Fibroblast of villous mesenchyme (primary cell): ENCODE data around the gene PBLD. TPM values are rescaled to one million over a fixed set of nuclear protein-coding genes. Genes with fewer than 3 reads are reported as not detected.
A peak's percentile ranks its signal among the peaks of the same experiment; 100 is the strongest.

Source experiments
- DNase-seq: peaks from one replicate; pipeline ENCODE4 v3.0.0-alpha.2; 2010; ENCODE audit warnings: low read depth
- H3K4me3 ChIP-seq: 2 replicates; pipeline ENCODE4 v1.5.1; 2011; ENCODE audit warnings: low read depth, mild to moderate bottlenecking, low read length
- total RNA-seq: library from RNA; depleted of rRNA; stranded (reverse); fragments of >200 nt; gene quantifications from 2 replicates; pipeline ENCODE4 v1.2.3, GENCODE V29; 2012
- TF ChIP-seq, protein P1 (sequence below): IDR thresholded peaks from 2 replicates; pipeline ENCODE4 v1.5.1; 2012; ENCODE audit warnings: low read depth, mild to moderate bottlenecking, low read length; ENCODE audit not compliant: insufficient read depth

Gene PBLD
- total RNA-seq, 1 donor = 9.1 TPM

DNA sequence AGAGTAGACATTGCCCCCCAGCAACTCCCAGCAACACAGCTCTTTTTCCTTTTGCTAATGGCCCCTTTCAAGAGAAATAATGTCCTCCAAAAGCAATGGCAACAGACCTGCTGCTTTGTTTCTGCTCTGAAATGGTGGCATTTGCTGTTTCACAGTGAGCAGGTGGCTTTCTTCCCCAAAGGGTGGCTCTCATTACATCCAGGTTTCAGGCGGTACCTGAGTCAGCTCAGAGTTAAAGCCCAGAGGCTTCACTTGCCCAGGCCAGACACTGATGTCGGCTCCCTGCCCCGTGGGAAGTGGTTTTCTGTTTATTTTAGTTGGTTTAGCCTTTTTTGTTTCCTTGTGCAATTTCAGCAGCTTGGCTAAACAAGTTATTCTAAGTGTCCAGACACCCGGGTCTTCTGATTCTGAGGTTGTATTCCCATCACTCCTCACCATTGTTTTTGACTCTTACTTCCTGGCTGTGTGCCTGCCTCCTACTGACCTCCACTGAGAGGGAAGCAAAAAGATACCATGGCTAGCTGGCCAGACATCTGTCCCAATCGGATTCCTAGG lies 93.1 kb downstream of the PBLD start:
- TF ChIP-seq, protein P1, sequence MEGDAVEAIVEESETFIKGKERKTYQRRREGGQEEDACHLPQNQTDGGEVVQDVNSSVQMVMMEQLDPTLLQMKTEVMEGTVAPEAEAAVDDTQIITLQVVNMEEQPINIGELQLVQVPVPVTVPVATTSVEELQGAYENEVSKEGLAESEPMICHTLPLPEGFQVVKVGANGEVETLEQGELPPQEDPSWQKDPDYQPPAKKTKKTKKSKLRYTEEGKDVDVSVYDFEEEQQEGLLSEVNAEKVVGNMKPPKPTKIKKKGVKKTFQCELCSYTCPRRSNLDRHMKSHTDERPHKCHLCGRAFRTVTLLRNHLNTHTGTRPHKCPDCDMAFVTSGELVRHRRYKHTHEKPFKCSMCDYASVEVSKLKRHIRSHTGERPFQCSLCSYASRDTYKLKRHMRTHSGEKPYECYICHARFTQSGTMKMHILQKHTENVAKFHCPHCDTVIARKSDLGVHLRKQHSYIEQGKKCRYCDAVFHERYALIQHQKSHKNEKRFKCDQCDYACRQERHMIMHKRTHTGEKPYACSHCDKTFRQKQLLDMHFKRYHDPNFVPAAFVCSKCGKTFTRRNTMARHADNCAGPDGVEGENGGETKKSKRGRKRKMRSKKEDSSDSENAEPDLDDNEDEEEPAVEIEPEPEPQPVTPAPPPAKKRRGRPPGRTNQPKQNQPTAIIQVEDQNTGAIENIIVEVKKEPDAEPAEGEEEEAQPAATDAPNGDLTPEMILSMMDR = no peak
- DNase-seq = peak; percentile 6
- no peak overlapping the region for H3K4me3 ChIP-seq

DNA sequence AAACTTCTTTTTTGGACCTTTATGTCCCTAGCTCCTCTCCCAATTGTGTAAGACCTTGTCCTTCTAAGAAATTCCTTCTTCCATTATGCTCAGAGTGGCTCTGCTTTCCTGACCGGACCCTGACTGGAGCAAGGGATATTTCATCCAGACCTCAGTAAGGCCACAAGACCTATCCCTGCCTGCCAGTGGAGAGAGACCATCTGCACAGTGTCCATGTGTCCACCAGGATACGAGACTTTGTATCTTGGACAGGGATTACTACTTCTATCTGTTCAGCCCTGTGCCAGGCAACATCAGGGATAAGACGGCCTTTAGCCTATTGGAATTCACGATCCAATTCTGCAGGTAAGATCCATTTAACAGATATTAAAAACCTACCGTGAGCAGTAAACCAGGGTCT lies 93.7 kb downstream of the PBLD start:
- no peak for DNase-seq
- TF ChIP-seq, protein P1 = no peak
- no peak overlapping the region for H3K4me3 ChIP-seq

DNA sequence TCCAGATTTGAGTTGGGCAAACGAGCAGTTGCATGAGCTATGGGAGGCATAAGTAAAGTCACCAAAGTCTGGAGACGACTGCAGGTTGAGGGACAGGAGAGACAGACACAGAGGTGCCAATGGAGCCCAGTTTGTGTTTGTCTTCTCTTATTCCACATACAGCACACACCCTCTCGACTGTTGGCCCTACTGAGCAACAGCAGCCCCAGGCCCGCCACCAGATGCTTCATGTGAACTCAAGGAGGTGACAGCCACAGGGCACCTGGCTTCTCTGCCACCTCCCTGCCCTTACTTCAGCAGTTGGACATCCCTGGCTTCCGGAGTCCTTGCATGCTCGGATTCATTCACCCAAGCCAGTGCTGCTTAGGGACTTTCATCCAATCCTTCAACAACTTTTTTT lies 94.4 kb downstream of the PBLD start:
- TF ChIP-seq, protein P1 = no peak
- H3K4me3 ChIP-seq = no peak overlapping the region
- DNase-seq = no peak

- no peak for DNase-seq
- TF ChIP-seq, protein P1 = no peak
- no peak overlapping the region for H3K4me3 ChIP-seq
Measured at GRCh38 chr10:68237173-68237572, 95.6 kb downstream of the PBLD start.

DNA sequence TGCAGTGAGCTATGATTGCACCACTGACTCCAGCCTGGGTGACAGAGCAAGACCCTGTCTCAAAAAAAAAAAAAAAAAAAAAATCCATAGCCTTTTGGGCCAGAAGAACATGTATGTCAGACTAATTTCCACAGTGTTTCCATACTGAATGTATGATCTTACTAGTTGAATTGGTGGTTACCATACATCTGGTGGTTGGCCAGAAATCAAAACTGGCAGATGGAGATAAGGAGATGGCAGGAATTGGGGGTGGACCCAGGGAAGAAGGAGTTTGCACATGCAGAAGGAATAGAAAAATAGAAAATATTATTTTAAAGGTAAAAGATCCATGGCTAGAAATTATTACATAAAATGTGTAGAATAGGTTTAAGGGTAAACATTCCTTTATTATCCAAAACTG lies 97.1 kb downstream of the PBLD start:
- H3K4me3 ChIP-seq = no peak overlapping the region
- no peak for DNase-seq
- TF ChIP-seq, protein P1 = no peak

DNA sequence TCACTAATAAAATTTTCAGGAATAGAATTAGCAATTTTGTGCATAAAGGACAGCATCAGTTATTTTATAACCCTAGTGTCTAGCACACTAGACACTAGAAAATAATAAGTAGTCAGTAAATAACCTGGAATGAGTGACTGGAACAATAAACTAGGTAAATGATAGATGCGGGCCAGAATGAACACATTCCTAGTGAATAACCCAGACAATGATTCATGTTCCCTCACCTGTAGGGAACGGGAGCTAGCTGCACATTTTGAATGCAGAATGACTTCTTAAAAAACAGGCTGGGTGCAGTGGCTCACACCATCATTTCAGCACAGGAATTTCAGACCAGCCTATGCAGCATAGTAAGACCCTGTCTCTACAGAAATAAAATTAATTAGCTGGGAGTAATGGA lies 97.6 kb downstream of the PBLD start:
- TF ChIP-seq, protein P1 = no peak
- no peak overlapping the region for H3K4me3 ChIP-seq
- DNase-seq = no peak

DNA sequence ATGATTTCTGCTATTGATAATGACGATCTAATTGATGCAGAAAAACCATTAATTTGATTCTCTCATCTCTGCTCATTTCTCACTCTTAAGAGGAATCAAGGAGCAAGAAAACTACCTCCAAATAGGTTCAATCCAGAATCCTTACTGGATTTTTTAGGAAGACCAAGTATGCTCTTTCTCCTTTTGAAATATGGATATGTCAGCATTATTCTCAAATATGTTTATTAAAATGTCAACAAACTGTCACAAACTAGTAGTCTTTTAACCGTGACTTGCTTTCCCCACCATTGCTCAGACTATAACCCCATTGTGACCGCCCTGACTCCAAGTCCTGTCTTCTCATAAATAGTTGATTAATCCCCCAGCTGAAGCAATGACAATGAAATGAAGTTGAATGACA lies 99.7 kb downstream of the PBLD start:
- DNase-seq = no peak
- TF ChIP-seq, protein P1 = no peak
- no peak overlapping the region for H3K4me3 ChIP-seq
